ENCODE results near the gene CASP5.
"Not testable (repeated sequence)": the region's sequence is repeated elsewhere in the genome, so short reads cannot be mapped to it uniquely, and the experiment has no call there.

The CASP5 gene

GRCh38 chr11:105023003-105023402 lies at the start of gene CASP5:
Gene CASP5 (minus strand): TSS chr11:105023168. CDS start chr11:105023136, 32 bp downstream.
- DNase-seq (ENCODE audit: low spot score) (no peak), FAIRE-seq (no peak)

GRCh38 chr11:105072080-105072479 lies 49.1 kb upstream of the CASP5 start:
- DNase-seq (ENCODE audit: low spot score); FAIRE-seq: not testable (repeated sequence)

GRCh38 chr11:105071089-105071732 lies 48.2 kb upstream of the CASP5 start:
- no peak for DNase-seq (ENCODE audit: low spot score)
- no peak for FAIRE-seq

- no peak for DNase-seq (ENCODE audit: low spot score)
- FAIRE-seq: no peak
Measured at GRCh38 chr11:105070306-105070705, 47.3 kb upstream of the CASP5 start.

- peak; percentile 80 for FAIRE-seq
Measured at GRCh38 chr11:105069749-105070148, 46.8 kb upstream of the CASP5 start.

GRCh38 chr11:105063245-105063941 lies 40.4 kb upstream of the CASP5 start:
- not testable (repeated sequence) for DNase-seq (ENCODE audit: low spot score); FAIRE-seq

More at GRCh38 chr11:105069749-105070148, 46.8 kb upstream of the CASP5 start:
- DNase-seq (ENCODE audit: low spot score): not testable (repeated sequence)

GRCh38 chr11:105057432-105057831 lies 34.5 kb upstream of the CASP5 start:
- no peak for FAIRE-seq
- no peak for DNase-seq (ENCODE audit: low spot score)

- DNase-seq (ENCODE audit: low spot score) (no peak), FAIRE-seq (no peak)
Measured at GRCh38 chr11:105056446-105056845, 33.5 kb upstream of the CASP5 start.

GRCh38 chr11:105054723-105055493 lies 31.9 kb upstream of the CASP5 start:
- no peak for DNase-seq (ENCODE audit: low spot score)
- FAIRE-seq: no peak

GRCh38 chr11:105052487-105052886 lies 29.5 kb upstream of the CASP5 start:
- DNase-seq (ENCODE audit: low spot score): no peak
- FAIRE-seq: no peak

- DNase-seq (ENCODE audit: low spot score) (no peak), FAIRE-seq (no peak)
Measured at GRCh38 chr11:105051559-105051958, 28.6 kb upstream of the CASP5 start.

- FAIRE-seq: no peak
- DNase-seq (ENCODE audit: low spot score): no peak
Measured at GRCh38 chr11:105049481-105049880, 26.5 kb upstream of the CASP5 start.

- DNase-seq (ENCODE audit: low spot score) (peak; percentile 85), FAIRE-seq (peak; percentile 73)
Measured at GRCh38 chr11:105046898-105047579, 24.1 kb upstream of the CASP5 start.

GRCh38 chr11:105045676-105046296 lies 22.8 kb upstream of the CASP5 start:
- FAIRE-seq: no peak

GRCh38 chr11:105044557-105045524 lies 21.9 kb upstream of the CASP5 start, which contains the start of gene CARD16:
Gene CARD16 (minus strand): TSS chr11:105045335. CDS start chr11:105045297, 38 bp downstream.
- DNase-seq (ENCODE audit: low spot score); FAIRE-seq: not testable (repeated sequence)

More at GRCh38 chr11:105045676-105046296, 22.8 kb upstream of the CASP5 start:
- DNase-seq (ENCODE audit: low spot score): no peak

GRCh38 chr11:105042178-105042577 lies 19.2 kb upstream of the CASP5 start:
- no peak for DNase-seq (ENCODE audit: low spot score)
- no peak for FAIRE-seq

GRCh38 chr11:105040703-105041102 lies 17.7 kb upstream of the CASP5 start:
- FAIRE-seq (no peak), DNase-seq (ENCODE audit: low spot score) (no peak)

- no peak for DNase-seq (ENCODE audit: low spot score)
- no peak for FAIRE-seq
Measured at GRCh38 chr11:105034813-105035620, 12.0 kb upstream of the CASP5 start, which contains the start of gene CASP1. Gene CASP1 (minus strand): TSS chr11:105035144. CDS start chr11:105035113, 31 bp downstream.

GRCh38 chr11:105034388-105034787 lies 11.4 kb upstream of the CASP5 start:
- DNase-seq (ENCODE audit: low spot score): not testable (repeated sequence)
- peak; percentile 30 for FAIRE-seq

All from urothelium cell line (cell line).